Measurements from ENCODE around the gene ABI1. TPM values are rescaled to one million over a fixed set of nuclear protein-coding genes. Genes with fewer than 3 reads are reported as not detected.

ABI1 gene
- total and polyA plus RNA-seq, 9 of the 15 experiments (the other 6 are each of a cell fraction or from before 2014, with no cell fraction given) = 22.1 to 52.3 (median 39.0) TPM

- TF ChIP-seq SMAD2 (IDR thresholded peaks at IDR 0.05; ENCODE audit: low read depth, low read length) (no peak), YY1 (IDR thresholded peaks at IDR 0.05; ENCODE audit: borderline replicate concordance in 1 of 3, control insufficient read depth in 1 of 3, extremely low read depth in 1 of 3, insufficient read depth in 3 of 3, insufficient read length in 1 of 3, insufficient replicate concordance in 2 of 3, low read depth in 1 of 3, low read length in 2 of 3) (no peak), VEZF1 (CRISPR knock-in tag; IDR thresholded peaks at IDR 0.05) (peak; percentile 73), FOXP4 (CRISPR knock-in tag; IDR thresholded peaks at IDR 0.05; ENCODE audit: borderline replicate concordance) (no peak), ARNT (IDR thresholded peaks at IDR 0.05) (no peak), ZNF444 (CRISPR knock-in tag; IDR thresholded peaks at IDR 0.05) (no peak), SMAD3 (CRISPR knock-in tag; conservative IDR thresholded peaks at IDR 0.05) (no peak), ZNF324 (CRISPR knock-in tag; IDR thresholded peaks at IDR 0.05) (no peak), ZNF282 (CRISPR knock-in tag; IDR thresholded peaks at IDR 0.05) (no peak), SRF (CRISPR knock-in tag; IDR thresholded peaks at IDR 0.05) (no peak)
Measured at GRCh38 chr10:26861205-26861998, 644 bp upstream of the ABI1 start (continued).
